Keratinocyte (primary cell): ENCODE data around the gene CST7. TPM values are rescaled to one million over a fixed set of nuclear protein-coding genes. Genes with fewer than 3 reads are reported as not detected.

Source experiments
- DNase-seq: peaks from one replicate; pipeline ENCODE4 v3.0.0-alpha.2; 2011; ENCODE audit warnings: low read depth, missing footprints, low spot score
- FAIRE-seq: peaks from 2 replicates; lab custom pipeline; 2011; peaks lifted over from hg19 to GRCh38; lab: Jason Lieb, UNC
- H2AFZ ChIP-seq: 2 replicates; pipeline ENCODE4 v1.6.0; 2012; ENCODE audit warnings: low read length, control low read depth, inconsistent platforms; ENCODE audit not compliant: control insufficient read depth
- H3K27ac ChIP-seq: 2 replicates; pipeline ENCODE4 v1.5.1; 2011; ENCODE audit warnings: low read length; ENCODE audit not compliant: control insufficient read depth, insufficient read depth
- H3K27me3 ChIP-seq: 3 replicates; pipeline ENCODE4 v1.6.0; 2011; ENCODE audit warnings: low read length; ENCODE audit not compliant: control insufficient read depth, insufficient read depth; ENCODE audit errors: extremely low read depth
- H3K36me3 ChIP-seq, 2 experiments: 2 replicates in 1 of 2; 3 replicates in 1 of 2; pipeline ENCODE4 v1.5.1; 2011; ENCODE audit warnings: low read length in 2 of 2, mild to moderate bottlenecking in 1 of 2; ENCODE audit not compliant: control insufficient read depth in 2 of 2, insufficient read depth in 2 of 2; ENCODE audit errors: extremely low read depth in 1 of 2
- H3K4me1 ChIP-seq: 3 replicates; pipeline ENCODE4 v1.5.1; 2011; ENCODE audit warnings: low read length; ENCODE audit not compliant: control insufficient read depth, insufficient read depth; ENCODE audit errors: extremely low read depth
- H3K4me2 ChIP-seq: 3 replicates; pipeline ENCODE4 v1.6.0; 2011; ENCODE audit warnings: low read depth, low read length; ENCODE audit not compliant: control insufficient read depth, insufficient read depth; ENCODE audit errors: extremely low read depth
- H3K4me3 ChIP-seq, 3 experiments: fragments of 200-600 bp in 1 of 3; sonication (generic) in 1 of 3; 2 replicates in 2 of 3; 3 replicates in 1 of 3; pipeline ENCODE4 v1.5.1; 2011 to 2016; ENCODE audit warnings: low read length in 3 of 3, mild to moderate bottlenecking in 3 of 3, control low read depth in 2 of 3, inconsistent platforms in 1 of 3, low read depth in 1 of 3, mixed read lengths in 1 of 3, mixed run types in 1 of 3, moderate library complexity in 1 of 3; ENCODE audit not compliant: control insufficient read depth in 2 of 3, insufficient read depth in 2 of 3; ENCODE audit errors: extremely low read depth in 1 of 3
- H3K79me2 ChIP-seq: 2 replicates; pipeline ENCODE4 v1.6.0; 2012; ENCODE audit warnings: low read length; ENCODE audit not compliant: control insufficient read depth, insufficient read depth
- H3K9ac ChIP-seq: 3 replicates; pipeline ENCODE4 v1.6.0; 2011; ENCODE audit warnings: low read length; ENCODE audit not compliant: control insufficient read depth, insufficient read depth; ENCODE audit errors: extremely low read depth
- H3K9me1 ChIP-seq: 3 replicates; pipeline ENCODE4 v1.6.0; 2011; ENCODE audit warnings: low read length; ENCODE audit not compliant: control insufficient read depth, insufficient read depth; ENCODE audit errors: extremely low read depth
- H3K9me3 ChIP-seq: 2 replicates; pipeline ENCODE4 v1.5.1; 2012; ENCODE audit warnings: low read depth, low read length; ENCODE audit not compliant: control insufficient read depth
- H4K20me1 ChIP-seq: 3 replicates; pipeline ENCODE4 v1.6.0; 2011; ENCODE audit warnings: low read length; ENCODE audit not compliant: control insufficient read depth, insufficient read depth; ENCODE audit errors: extremely low read depth
- CTCF ChIP-seq, 3 experiments: IDR thresholded peaks in 1 of 3; conservative IDR thresholded peaks in 1 of 3; optimal IDR thresholded peaks in 1 of 3; 2 replicates in 2 of 3; 3 replicates in 1 of 3; pipeline versions ENCODE3 to v1.5.1; 2011; ENCODE audit warnings: low read length in 3 of 3, mild to moderate bottlenecking in 3 of 3, moderate library complexity in 2 of 3, control low read depth in 1 of 3, inconsistent platforms in 1 of 3; ENCODE audit not compliant: insufficient read depth in 2 of 3; ENCODE audit errors: extremely low read depth in 1 of 3
- EZH2 ChIP-seq: IDR thresholded peaks from one replicate; pipeline ENCODE4 v1.6.1; 2012; ENCODE audit warnings: inconsistent platforms, mild to moderate bottlenecking, low read length, moderate library complexity
- dilution Hi-C: fragments of 300-500 bp; cut with MboI; formaldehyde crosslinking; loops from one replicate; pipeline ENCODE4 v1.7.0; 2020; ENCODE audit warnings: low sequenced_read_pairs; ENCODE audit not compliant: extremely low pct_ligation_motif_present
- polyA plus RNA-seq, 5 experiments: library from polyadenylated mRNA; depleted of rRNA in 3 of 5; stranded (reverse) in 3 of 5; stranded (forward) in 1 of 5; unstranded in 1 of 5; fragments of >200 nt; gene quantifications; 1 replicate in 1 of 5; 2 replicates in 3 of 5; 3 replicates in 1 of 5; pipeline versions ENCODE4 v1.2.1 to v1.2.3, GENCODE V29; 2011 to 2012; ENCODE audit warnings: missing spikeins in 2 of 5, low read depth in 1 of 5, low replicate concordance in 1 of 5

Gene CST7
- polyA plus RNA-seq, 1 donor (not counting 4 experiments of a cell fraction or from before 2014, with no cell fraction given) = not detected

- Histone ChIP-seq H3K9me1 (no peaks in the 10 kb centered on the region), H4K20me1 (no peaks in the 10 kb centered on the region), H3K9ac (no peak overlapping the region), H3K4me2 (no peak overlapping the region), H3K27me3 (no peaks in the 10 kb centered on the region), H3K79me2 (peaks cover 33% of the 10 kb centered on the region), H3K27ac (no peak overlapping the region), H3K9me3 (no peaks in the 10 kb centered on the region), H2AFZ (no peak overlapping the region), H3K4me3 (no peak overlapping the region), H3K36me3 (peaks cover 3% of the 10 kb centered on the region in 2 experiments), H3K4me1 (peaks cover 14% of the 10 kb centered on the region)
- FAIRE-seq (no peak), DNase-seq (no peak)
- TF ChIP-seq EZH2 (no peak), CTCF (optimal IDR thresholded peaks at IDR 0.05 in 1 of 3, IDR thresholded peaks at IDR 0.05 in 1 of 3, conservative IDR thresholded peaks at IDR 0.05 in 1 of 3; ENCODE audit: extremely low read depth in 1 of 3, insufficient read depth in 2 of 3, low read length in 3 of 3) (no peak)
- dilution Hi-C loops = no loop called here
Measured at GRCh38 chr20:24987244-24987643, 38.2 kb downstream of the CST7 start.

- TF ChIP-seq EZH2 (no peak), CTCF (optimal IDR thresholded peaks at IDR 0.05 in 1 of 3, IDR thresholded peaks at IDR 0.05 in 1 of 3, conservative IDR thresholded peaks at IDR 0.05 in 1 of 3; ENCODE audit: extremely low read depth in 1 of 3, insufficient read depth in 2 of 3, low read length in 3 of 3) (no peak)
- Histone ChIP-seq H3K9me1 (no peaks in the 10 kb centered on the region), H3K9ac (no peak overlapping the region), H3K4me2 (no peak overlapping the region), H3K9me3 (no peaks in the 10 kb centered on the region), H3K4me3 (no peak overlapping the region), H3K36me3 (peaks cover 3% of the 10 kb centered on the region in 2 experiments), H3K4me1 (peaks cover 18% of the 10 kb centered on the region), H2AFZ (no peak overlapping the region), H3K27me3 (no peaks in the 10 kb centered on the region), H3K79me2 (peaks cover 34% of the 10 kb centered on the region), H4K20me1 (no peaks in the 10 kb centered on the region), H3K27ac (no peak overlapping the region)
- DNase-seq = no peak
- no peak for FAIRE-seq
- dilution Hi-C loops = no loop called here
Measured at GRCh38 chr20:24987873-24988835, 39.1 kb downstream of the CST7 start.
